Mammary epithelial cell (primary cell): ENCODE results near the gene ARHGEF25.

Experiments
- CTCF ChIP-seq, 2 donors: IDR thresholded peaks in 1 of 2; conservative IDR thresholded peaks in 1 of 2; 2 replicates each; pipeline ENCODE4 v1.5.1; 2011 to 2012; ENCODE audit warnings: inconsistent platforms in 2 of 2, low read length in 2 of 2, mild to moderate bottlenecking in 2 of 2, control low read depth in 1 of 2, low read depth in 1 of 2; ENCODE audit not compliant: insufficient read depth in 1 of 2; ENCODE audit errors: extremely low read depth in 1 of 2
- EZH2 ChIP-seq: IDR thresholded peaks from 2 replicates; pipeline ENCODE4 v1.6.1; 2012; ENCODE audit warnings: low read length, inconsistent platforms, borderline replicate concordance

GRCh38 chr12:57603324-57603723, 7.9 kb upstream of the ARHGEF25 start:
- TF ChIP-seq CTCF (conservative IDR thresholded peaks at IDR 0.05 in 1 of 2, IDR thresholded peaks at IDR 0.05 in 1 of 2; ENCODE audit: extremely low read depth in 1 of 2, insufficient read depth in 1 of 2, low read depth in 1 of 2, low read length in 2 of 2) (no peak), EZH2 (no peak)
